Hepatocyte (in vitro differentiated cells): ENCODE measurements around the gene SMIM21. TPM values are rescaled to one million over a fixed set of nuclear protein-coding genes. Genes with fewer than 3 reads are reported as not detected.

Experiments
- DNase-seq: peaks from one replicate; pipeline ENCODE4 v3.0.0-alpha.2; 2016; ENCODE audit warnings: low spot score
- H2AFZ ChIP-seq: fragments of 200-600 bp; sonication (generic); 2 replicates; pipeline ENCODE4 v1.6.0; 2016; ENCODE audit warnings: antibody characterized with exemption, mild to moderate bottlenecking
- H3K27ac ChIP-seq: fragments of 200-600 bp; sonication (generic); 2 replicates; pipeline ENCODE4 v1.5.1; 2016; ENCODE audit warnings: mild to moderate bottlenecking
- H3K27me3 ChIP-seq: fragments of 200-600 bp; sonication (generic); 2 replicates; pipeline ENCODE4 v1.6.1; 2016
- H3K36me3 ChIP-seq: fragments of 200-600 bp; sonication (generic); replicated peaks from 2 replicates; pipeline ENCODE4 v1.5.1; 2016; ENCODE audit warnings: low read depth; ENCODE audit not compliant: insufficient read depth
- H3K4me1 ChIP-seq: fragments of 200-600 bp; sonication (generic); 2 replicates; pipeline ENCODE4 v1.5.1; 2016; ENCODE audit warnings: mild to moderate bottlenecking, moderate library complexity; ENCODE audit not compliant: insufficient read depth
- H3K4me2 ChIP-seq: fragments of 200-600 bp; sonication (generic); 2 replicates; pipeline ENCODE4 v1.6.0; 2016
- H3K4me3 ChIP-seq: fragments of 200-600 bp; sonication (generic); 2 replicates; pipeline ENCODE4 v1.5.1; 2016; ENCODE audit warnings: mild to moderate bottlenecking
- H3K79me2 ChIP-seq: fragments of 200-600 bp; sonication (generic); 2 replicates; pipeline ENCODE4 v1.6.0; 2017; ENCODE audit warnings: mild to moderate bottlenecking
- H3K9me2 ChIP-seq: fragments of 200-600 bp; sonication (generic); replicated peaks from 2 replicates; pipeline ENCODE4 v1.6.0; 2017; ENCODE audit warnings: mild to moderate bottlenecking; ENCODE audit not compliant: insufficient read depth
- H3K9me3 ChIP-seq: fragments of 200-600 bp; sonication (generic); 2 replicates; pipeline ENCODE4 v1.5.1; 2016; ENCODE audit warnings: low read depth, mild to moderate bottlenecking
- H4K20me1 ChIP-seq: fragments of 200-600 bp; sonication (generic); 2 replicates; pipeline ENCODE4 v1.6.0; 2016; ENCODE audit warnings: mild to moderate bottlenecking; ENCODE audit not compliant: insufficient read depth, poor library complexity, severe bottlenecking
- CTCF ChIP-seq: fragments of 200-600 bp; sonication (generic); IDR thresholded peaks from 2 replicates; pipeline ENCODE4 v1.5.1; 2016; ENCODE audit warnings: antibody characterized with exemption, mild to moderate bottlenecking; ENCODE audit not compliant: poor library complexity
- EZH2 ChIP-seq: fragments of 200-600 bp; sonication (generic); IDR thresholded peaks from 2 replicates; pipeline ENCODE4 v1.6.1; 2016; ENCODE audit warnings: antibody characterized with exemption, mild to moderate bottlenecking, borderline replicate concordance
- EZH2phosphoT487 ChIP-seq: fragments of 200-600 bp; sonication (generic); IDR thresholded peaks from one replicate; pipeline ENCODE4 v1.6.1; 2018; ENCODE audit warnings: antibody characterized with exemption, mild to moderate bottlenecking, low read depth, moderate library complexity; ENCODE audit not compliant: unreplicated experiment, severe bottlenecking
- WGBS: methylation state at CpG from one replicate; pipeline ENCODE4 v1.1.6; 2016; ENCODE audit warnings: low lambda C conversion rate; ENCODE audit errors: missing lambda C conversion rate; 5-methylcytosine and 5-hydroxymethylcytosine counted together
- polyA plus RNA-seq: library from polyadenylated mRNA; unstranded; fragments of >200 nt; fragmentation: Nextera tagmentation; extraction: Ambion mirVana; gene quantifications from 2 replicates; pipeline ENCODE4 v1.2.1, GENCODE V29; 2016
- total RNA-seq: library from RNA; depleted of rRNA; stranded (reverse); fragments of >200 nt; gene quantifications from 2 replicates; pipeline ENCODE4 v1.2.3, GENCODE V29; 2014

SMIM21 gene
- total and polyA plus RNA-seq, 2 experiments from 2014 or later = not detected

GRCh38 chr18:75472906-75473305 is 45.4 kb upstream of the SMIM21 start:
- Histone ChIP-seq H3K4me1 (peaks cover 4% of the 10 kb centered on the region), H3K4me2 (no peak overlapping the region), H3K9me3 (no peaks in the 10 kb centered on the region), H2AFZ (no peak overlapping the region), H3K27me3 (no peaks in the 10 kb centered on the region), H3K27ac (no peak overlapping the region), H3K36me3 (no peaks in the 10 kb centered on the region), H3K4me3 (no peak overlapping the region), H3K79me2 (no peaks in the 10 kb centered on the region), H3K9me2 (no peaks in the 10 kb centered on the region), H4K20me1 (no peaks in the 10 kb centered on the region)
- 83% methylated on average over 5 of the region's 5 CpGs for WGBS
- TF ChIP-seq CTCF (no peak), EZH2 (no peak), EZH2phosphoT487 (no peak)
- no peak for DNase-seq

DNA sequence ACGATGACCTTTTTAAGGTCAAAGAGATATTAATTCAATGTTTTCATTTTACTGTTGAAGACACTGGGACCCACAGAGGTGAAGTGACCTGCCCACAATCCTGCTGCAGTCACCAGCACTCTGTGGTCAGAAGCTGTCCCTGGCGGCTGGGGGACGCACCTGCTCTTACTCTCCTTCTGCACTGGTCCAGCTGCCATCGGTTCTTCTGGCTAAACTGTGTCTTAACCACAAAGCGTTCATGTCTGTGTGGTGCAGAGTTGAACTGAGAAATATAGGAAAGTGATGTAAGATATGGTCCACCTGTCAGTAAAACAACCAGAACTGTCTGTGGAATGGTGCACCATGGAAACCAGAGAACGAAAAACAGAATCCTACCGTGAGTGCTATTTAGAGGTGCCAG is 44.9 kb upstream of the SMIM21 start:
- no peaks in the 10 kb centered on the region for H3K9me2 ChIP-seq
- H3K4me3 ChIP-seq = no peak overlapping the region
- no peaks in the 10 kb centered on the region for H3K79me2 ChIP-seq
- no peak for DNase-seq
- no peaks in the 10 kb centered on the region for H3K36me3 ChIP-seq
- H4K20me1 ChIP-seq = no peaks in the 10 kb centered on the region
- WGBS = 93% methylated on average over 7 of the region's 7 CpGs
- H3K4me1 ChIP-seq = peaks cover 4% of the 10 kb centered on the region
- H3K27ac ChIP-seq = no peak overlapping the region
- H3K4me2 ChIP-seq = no peak overlapping the region
- H2AFZ ChIP-seq = no peak overlapping the region
- TF ChIP-seq EZH2phosphoT487 (no peak), CTCF (no peak), EZH2 (no peak)
- no peaks in the 10 kb centered on the region for H3K27me3 ChIP-seq
- H3K9me3 ChIP-seq = no peaks in the 10 kb centered on the region

DNA sequence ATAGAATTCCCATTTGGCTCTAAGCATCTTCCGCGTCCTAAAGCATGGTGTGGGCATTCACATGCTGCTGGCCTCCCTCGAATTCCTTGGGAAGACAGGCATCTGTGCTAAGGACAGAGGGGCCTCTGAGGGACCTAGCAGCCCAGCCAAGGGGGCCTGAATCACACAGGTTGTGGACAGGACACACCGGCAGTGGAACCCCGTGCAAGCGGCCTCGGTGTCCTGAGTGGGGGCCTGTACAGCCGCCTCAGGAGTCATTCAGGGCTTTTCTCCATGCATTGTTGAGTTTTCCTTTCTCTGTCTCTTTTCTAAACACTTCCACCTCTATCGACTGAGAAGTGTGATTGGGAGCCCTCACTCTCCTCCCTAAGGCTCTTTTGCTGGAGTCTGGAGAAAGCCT is 44.3 kb upstream of the SMIM21 start:
- WGBS = 94% methylated on average over 9 of the region's 9 CpGs
- H3K4me1 ChIP-seq = peaks cover 4% of the 10 kb centered on the region

More for the DNA sequence above, 44.3 kb upstream of the SMIM21 start:
- Histone ChIP-seq H3K4me2 (no peak overlapping the region), H3K4me3 (no peak overlapping the region), H3K9me2 (no peaks in the 10 kb centered on the region), H3K36me3 (no peaks in the 10 kb centered on the region), H3K9me3 (no peaks in the 10 kb centered on the region), H3K27ac (no peak overlapping the region), H4K20me1 (no peaks in the 10 kb centered on the region), H3K79me2 (no peaks in the 10 kb centered on the region), H2AFZ (no peak overlapping the region), H3K27me3 (no peaks in the 10 kb centered on the region)
- no peak for TF ChIP-seq EZH2
- TF ChIP-seq EZH2phosphoT487 = no peak
- no peak for TF ChIP-seq CTCF
- no peak for DNase-seq
